Stimulated activated CD4-positive, alpha-beta T cell treated with anti-CD3 and anti-CD28 coated beads, TNF-alpha, amount 100 ng/mL, for 1 hour (primary cell): ENCODE measurements around the gene SLC43A2.
"Not testable (repeated sequence)": the region's sequence is repeated elsewhere in the genome, so short reads cannot be mapped to it uniquely, and the experiment has no call there.

ENCODE experiments used
- DNase-seq, 3 donors: peaks; one replicate each; pipeline ENCODE4 v3.0.0-alpha.2; 2020; ENCODE audit warnings: low read depth in 3 of 3, low spot score in 1 of 3

Gene SLC43A2

GRCh38 chr17:1563471-1563785 lies 65.2 kb downstream of the SLC43A2 start:
- not testable (repeated sequence) for DNase-seq

GRCh38 chr17:1562176-1562643 lies 66.4 kb downstream of the SLC43A2 start:
- DNase-seq, result no peak

GRCh38 chr17:1561420-1562175 lies 67.0 kb downstream of the SLC43A2 start:
- DNase-seq, result peak in 1 of 3 donors; percentile 29

- no peak for DNase-seq
Measured at GRCh38 chr17:1560858-1561355, 67.7 kb downstream of the SLC43A2 start.

- no peak for DNase-seq
Measured at GRCh38 chr17:1560101-1560857, 68.4 kb downstream of the SLC43A2 start.

GRCh38 chr17:1559047-1560043 lies 69.3 kb downstream of the SLC43A2 start:
- DNase-seq, result no peak

- no peak for DNase-seq
Measured at GRCh38 chr17:1558401-1558800, 70.2 kb downstream of the SLC43A2 start.

- no peak for DNase-seq
Measured at GRCh38 chr17:1557355-1558095, 71.1 kb downstream of the SLC43A2 start.

- no peak for DNase-seq
Measured at GRCh38 chr17:1555651-1556471, 72.8 kb downstream of the SLC43A2 start.

GRCh38 chr17:1554751-1555540 lies 73.7 kb downstream of the SLC43A2 start:
- DNase-seq, result no peak

- no peak for DNase-seq
Measured at GRCh38 chr17:1553354-1554266, 75.0 kb downstream of the SLC43A2 start.

GRCh38 chr17:1552932-1553331 lies 75.7 kb downstream of the SLC43A2 start:
- DNase-seq, result no peak

GRCh38 chr17:1551741-1552140 lies 76.9 kb downstream of the SLC43A2 start:
- DNase-seq, result no peak

GRCh38 chr17:1548032-1548431 lies 80.6 kb downstream of the SLC43A2 start:
- DNase-seq, result no peak

GRCh38 chr17:1546292-1546922 lies 82.2 kb downstream of the SLC43A2 start:
- no peak for DNase-seq

GRCh38 chr17:1545618-1546017 lies 83.0 kb downstream of the SLC43A2 start:
- DNase-seq, result no peak

- no peak for DNase-seq
Measured at GRCh38 chr17:1542316-1542715, 86.3 kb downstream of the SLC43A2 start.
